PC-3 (cell line): Measurements from ENCODE around the gene SNRNP27. TPM values are rescaled to one million over a fixed set of nuclear protein-coding genes. Genes with fewer than 3 reads are reported as not detected.

ENCODE experiments used
- ATAC-seq: fragments of 200-7000 bp; cut with Tn5 transposase; 2 replicates; pipeline ENCODE4 v1.9.1; 2020; ENCODE audit warnings: mild to moderate bottlenecking, moderate library complexity
- BruUV-seq: library from RNA; stranded (reverse); fragments of 400-500 nt; replicated peaks from 2 replicates; lab custom pipeline; 2021; lab: Mats Ljungman, UMichigan
- CTCF ChIA-PET: fragments of 300-600 bp; sonication (Branson Sonifier 250); formaldehyde crosslinking; loops from one replicate; lab custom pipeline; 2022; ENCODE audit warnings: antibody characterized with exemption; lab: Charles Lee
- POLR2A ChIA-PET: fragments of 300-600 bp; sonication (Branson Sonifier 250); formaldehyde crosslinking; loops from one replicate; lab custom pipeline; 2022; ENCODE audit warnings: antibody characterized with exemption; ENCODE audit not compliant: unreplicated experiment; lab: Charles Lee
- DNase-seq: peaks from one replicate; pipeline ENCODE4 v3.0.0-alpha.2; 2015
- H2AFZ ChIP-seq: fragments of 300-600 bp; sonication (generic); 2 replicates; pipeline ENCODE4 v1.6.0; 2016; ENCODE audit warnings: antibody characterized with exemption, low read length
- H3F3A ChIP-seq: fragments of 300-600 bp; sonication (generic); one replicate; pipeline ENCODE4 v1.6.0; 2017; ENCODE audit warnings: antibody characterized with exemption, low read length, control low read depth, mild to moderate bottlenecking; ENCODE audit not compliant: unreplicated experiment
- H3K27ac ChIP-seq: fragments of 300-600 bp; sonication (generic); 2 replicates; pipeline ENCODE4 v1.5.1; 2016; ENCODE audit warnings: mild to moderate bottlenecking, low read length
- H3K27me3 ChIP-seq: fragments of 300-600 bp; sonication (generic); 2 replicates; pipeline ENCODE4 v1.6.1; 2016; ENCODE audit warnings: low read length, mixed read lengths
- H3K36me3 ChIP-seq: fragments of 300-600 bp; sonication (generic); 2 replicates; pipeline ENCODE4 v1.6.1; 2016; ENCODE audit warnings: low read depth, mixed run types, low read length, mixed read lengths
- H3K4me1 ChIP-seq: fragments of 300-600 bp; sonication (generic); 2 replicates; pipeline ENCODE4 v1.5.1; 2016; ENCODE audit warnings: low read length; ENCODE audit not compliant: insufficient read depth
- H3K4me2 ChIP-seq: fragments of 300-600 bp; sonication (generic); 2 replicates; pipeline ENCODE4 v1.6.0; 2016; ENCODE audit warnings: low read length
- H3K4me3 ChIP-seq: fragments of 300-600 bp; sonication (generic); 2 replicates; pipeline ENCODE4 v1.5.1; 2016; ENCODE audit warnings: mild to moderate bottlenecking, low read length, mixed read lengths
- H3K79me2 ChIP-seq: fragments of 300-600 bp; sonication (generic); 2 replicates; pipeline ENCODE4 v1.6.1; 2017; ENCODE audit warnings: low read length, mixed read lengths
- H3K9ac ChIP-seq: fragments of 300-600 bp; sonication (generic); 2 replicates; pipeline ENCODE4 v1.6.0; 2016; ENCODE audit warnings: mild to moderate bottlenecking, low read length
- H3K9me2 ChIP-seq: fragments of 300-600 bp; sonication (generic); replicated peaks from 2 replicates; pipeline ENCODE4 v1.6.1; 2016; ENCODE audit warnings: mixed run types, low read length, mixed read lengths
- H3K9me3 ChIP-seq: fragments of 300-600 bp; sonication (generic); 2 replicates; pipeline ENCODE4 v1.6.1; 2016; ENCODE audit warnings: low read length, mixed read lengths
- H4K20me1 ChIP-seq: fragments of 300-600 bp; sonication (generic); 2 replicates; pipeline ENCODE4 v1.6.1; 2016; ENCODE audit warnings: low read length, mixed read lengths
- CTCF ChIP-seq: fragments of 300-600 bp; sonication (generic); conservative IDR thresholded peaks from 2 replicates; pipeline ENCODE4 v1.5.1; 2017; ENCODE audit warnings: antibody characterized with exemption, low read depth, mild to moderate bottlenecking, low read length
- EZH2 ChIP-seq: fragments of 300-600 bp; sonication (generic); IDR thresholded peaks from one replicate; pipeline ENCODE4 v1.6.1; 2017; ENCODE audit warnings: antibody characterized with exemption, mild to moderate bottlenecking, low read length; ENCODE audit not compliant: unreplicated experiment
- EZH2phosphoT487 ChIP-seq: fragments of 300-600 bp; sonication (generic); IDR thresholded peaks from 2 replicates; pipeline ENCODE4 v1.6.1; 2018; ENCODE audit warnings: mild to moderate bottlenecking, antibody characterized with exemption, low read length, borderline replicate concordance
- intact Hi-C: fragments of 100-400 bp; cut with micrococcal nuclease; formaldehyde crosslinking; loops from 2 replicates; pipeline ENCODE4 v1.9.0; 2023
- total RNA-seq: library from RNA; depleted of rRNA; stranded (reverse); fragments of >200 nt; gene quantifications from 2 replicates; pipeline ENCODE4 v1.2.3, GENCODE V29; 2014

Gene SNRNP27
- total RNA-seq, 1 experiment from 2014 or later = 44.1 TPM

- ChIA-PET POLR2A (interaction anchor here (0.6 to 1.8 kb wide), 18 partner anchors 19 to 477 kb away, joined by 3 to 9 read pairs (median 4); partner anchors contain the start of genes NFU1 and SNRPG), CTCF (interaction anchor here (0.6 to 1.7 kb wide), 12 partner anchors 28 to 1154 kb away, joined by 3 to 9 read pairs (median 4); partner anchors contain the start of genes C2orf42 and NAGK)
- intact Hi-C loops = loop anchor here (1.0 to 10.0 kb wide), 4 partner anchors 156 to 330 kb away; partner anchors contain the start of gene TIA1
- H3K79me2 ChIP-seq = peaks cover 38% of the 10 kb centered on the region
- ATAC-seq (peak; percentile 82), DNase-seq (peak; percentile 99)
- H4K20me1 ChIP-seq = no peaks in the 10 kb centered on the region
- H3K9me2 ChIP-seq = no peaks in the 10 kb centered on the region
- BruUV-seq = TSS peak; percentile 83
- peak overlapping the region; percentile 77 for H2AFZ ChIP-seq
- H3K9me3 ChIP-seq = no peaks in the 10 kb centered on the region
- H3K27me3 ChIP-seq = no peaks in the 10 kb centered on the region
- H3K9ac ChIP-seq = peak overlapping the region; percentile 92
- peak overlapping the region; percentile 92 for H3K4me2 ChIP-seq
- H3F3A ChIP-seq = peaks cover 15% of the 10 kb centered on the region
- no peak for TF ChIP-seq EZH2phosphoT487
- no peak for TF ChIP-seq EZH2
- TF ChIP-seq CTCF = peak; percentile 43
- H3K4me3 ChIP-seq = peak overlapping the region; percentile 71
- peaks cover 17% of the 10 kb centered on the region for H3K36me3 ChIP-seq
- peaks cover 29% of the 10 kb centered on the region for H3K4me1 ChIP-seq
- H3K27ac ChIP-seq = peak overlapping the region; percentile 89
These were observed 20.6 kb downstream of the SNRNP27 start for GRCh38 chr2:69914164-69914949.

DNA sequence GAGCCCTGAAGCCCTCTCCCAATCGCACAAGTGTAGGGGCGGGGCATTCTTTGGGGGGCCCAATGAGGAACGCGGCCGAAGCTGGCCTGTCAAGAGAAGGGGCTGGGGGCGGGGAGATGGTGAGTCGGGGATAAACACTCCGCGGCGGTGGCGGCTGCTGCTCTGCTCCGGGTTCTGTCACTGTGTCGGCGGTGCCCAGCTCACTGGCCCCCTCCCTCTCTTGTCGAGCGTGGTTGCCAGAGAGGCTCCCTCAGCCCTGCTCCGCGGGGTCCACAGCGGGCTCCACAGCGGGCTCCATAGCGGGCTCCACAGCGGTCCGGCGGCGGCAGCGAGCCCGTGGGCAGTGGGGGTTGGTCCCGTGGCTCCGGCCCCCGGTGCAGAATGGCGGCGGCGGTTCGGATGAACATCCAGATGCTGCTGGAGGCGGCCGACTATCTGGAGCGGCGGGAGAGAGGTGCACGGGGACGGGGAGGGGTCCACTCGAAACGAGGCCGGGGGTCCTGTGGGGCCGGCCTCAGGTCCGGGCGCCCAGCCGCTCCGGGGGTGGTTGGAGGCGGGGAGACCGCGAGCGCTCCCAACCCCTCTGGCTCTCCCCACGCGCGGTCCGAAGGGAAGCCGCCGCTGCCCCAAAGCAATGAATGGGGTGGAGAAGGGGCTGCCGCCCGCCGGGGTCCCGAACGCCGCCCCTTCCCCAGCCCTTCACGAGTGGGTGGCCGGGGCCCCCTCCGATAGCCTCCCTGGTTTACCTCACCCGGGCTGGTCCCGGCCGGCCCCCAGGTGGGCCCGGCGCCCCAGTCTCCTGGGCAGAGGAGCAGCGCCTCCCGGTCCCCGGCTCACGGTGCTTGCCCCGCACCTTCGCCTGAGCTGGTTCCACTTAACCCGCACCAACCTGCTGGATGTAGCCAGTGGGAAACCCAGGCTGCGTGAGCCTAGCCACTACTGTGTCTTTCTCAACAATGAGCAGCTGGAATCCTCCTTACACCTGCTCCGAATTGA, 21.5 kb downstream of the SNRNP27 start, which contains the start of gene MXD1:
Gene MXD1 (plus strand): TSS at position 160 of the 996 bp plus-strand sequence. CDS start 222 bp downstream, at position 382.
- H3K9me3 ChIP-seq = no peaks in the 10 kb centered on the region
- H3K27me3 ChIP-seq = no peaks in the 10 kb centered on the region
- H4K20me1 ChIP-seq = no peaks in the 10 kb centered on the region
- intact Hi-C loops = loop anchor here (1.0 to 10.0 kb wide), 7 partner anchors 82 to 377 kb away; partner anchors contain the start of genes SNRPG and TIA1
- no TSS peak for BruUV-seq
- peak within 1 kb of the TSS; percentile 77 for H2AFZ ChIP-seq
- H3K9ac ChIP-seq = peak within 1 kb of the TSS; percentile 92
- H3K79me2 ChIP-seq = peaks cover 38% of the 10 kb centered on the region
- H3F3A ChIP-seq = peaks cover 14% of the 10 kb centered on the region
- CTCF ChIA-PET = interaction anchor here (0.5 to 1.7 kb wide), 7 partner anchors 69 to 276 kb away, joined by 3 to 9 read pairs (median 5); partner anchors contain the start of gene C2orf42
- peak; percentile 16 for DNase-seq
- ATAC-seq = no peak
- no peaks in the 10 kb centered on the region for H3K9me2 ChIP-seq
- peak within 1 kb of the TSS; percentile 96 for H3K4me2 ChIP-seq
- POLR2A ChIA-PET = interaction anchor here (0.5 to 1.8 kb wide), 13 partner anchors 18 to 478 kb away, joined by 3 to 9 read pairs (median 4); partner anchors contain the start of genes NFU1 and SNRPG
- TF ChIP-seq EZH2phosphoT487 (no peak), EZH2 (no peak), CTCF (no peak)
- peak within 1 kb of the TSS; percentile 89 for H3K27ac ChIP-seq
- peak within 1 kb of the TSS; percentile 92 for H3K4me3 ChIP-seq
- H3K36me3 ChIP-seq = peaks cover 19% of the 10 kb centered on the region
- H3K4me1 ChIP-seq = peaks cover 29% of the 10 kb centered on the region
